ENCODE data around the gene ITIH5.

Gene ITIH5

GRCh38 chr10:7625009-7625408 is 41.8 kb downstream of the ITIH5 start:
- no peak overlapping the region for H3K4me3 ChIP-seq (ENCODE audit: low read length)
- no peak for TF ChIP-seq CTCF (IDR thresholded peaks at IDR 0.05; ENCODE audit: insufficient read depth, low read depth, low read length, missing control alignments)

DNA sequence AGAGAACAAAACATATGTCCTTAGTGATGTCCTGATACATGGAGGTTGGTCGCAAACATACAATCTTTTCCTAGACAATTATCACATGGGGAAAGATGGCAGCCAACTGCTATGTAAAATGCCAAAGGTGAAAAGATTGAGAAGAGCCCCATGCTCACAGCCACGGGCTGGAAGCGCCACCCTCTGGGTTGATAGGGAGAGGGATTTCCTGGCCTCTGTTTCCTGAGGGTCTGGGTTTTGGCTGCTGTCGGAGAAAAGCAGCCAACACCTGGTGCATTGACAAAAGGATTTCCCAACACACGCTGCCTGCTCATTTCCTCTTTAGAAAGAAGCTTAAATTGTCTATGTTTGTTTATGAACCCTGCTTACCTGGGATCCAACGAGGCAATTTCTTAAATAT is 43.8 kb downstream of the ITIH5 start:
- DNase-seq (ENCODE audit: low read depth): no peak
- no peak overlapping the region for H3K4me3 ChIP-seq (ENCODE audit: low read length)
- TF ChIP-seq CTCF (IDR thresholded peaks at IDR 0.05; ENCODE audit: insufficient read depth, low read depth, low read length, missing control alignments): no peak

More at GRCh38 chr10:7625009-7625408, 41.8 kb downstream of the ITIH5 start:
- no peak for DNase-seq (ENCODE audit: low read depth)

- no peak for TF ChIP-seq CTCF (IDR thresholded peaks at IDR 0.05; ENCODE audit: insufficient read depth, low read depth, low read length, missing control alignments)
- DNase-seq (ENCODE audit: low read depth): no peak
- H3K4me3 ChIP-seq (ENCODE audit: low read length): no peak overlapping the region
Measured at GRCh38 chr10:7618461-7618860, 48.3 kb downstream of the ITIH5 start.

- no peak for DNase-seq (ENCODE audit: low read depth)
- H3K4me3 ChIP-seq (ENCODE audit: low read length): no peak overlapping the region
Measured at GRCh38 chr10:7611909-7612308, 54.9 kb downstream of the ITIH5 start.

DNA sequence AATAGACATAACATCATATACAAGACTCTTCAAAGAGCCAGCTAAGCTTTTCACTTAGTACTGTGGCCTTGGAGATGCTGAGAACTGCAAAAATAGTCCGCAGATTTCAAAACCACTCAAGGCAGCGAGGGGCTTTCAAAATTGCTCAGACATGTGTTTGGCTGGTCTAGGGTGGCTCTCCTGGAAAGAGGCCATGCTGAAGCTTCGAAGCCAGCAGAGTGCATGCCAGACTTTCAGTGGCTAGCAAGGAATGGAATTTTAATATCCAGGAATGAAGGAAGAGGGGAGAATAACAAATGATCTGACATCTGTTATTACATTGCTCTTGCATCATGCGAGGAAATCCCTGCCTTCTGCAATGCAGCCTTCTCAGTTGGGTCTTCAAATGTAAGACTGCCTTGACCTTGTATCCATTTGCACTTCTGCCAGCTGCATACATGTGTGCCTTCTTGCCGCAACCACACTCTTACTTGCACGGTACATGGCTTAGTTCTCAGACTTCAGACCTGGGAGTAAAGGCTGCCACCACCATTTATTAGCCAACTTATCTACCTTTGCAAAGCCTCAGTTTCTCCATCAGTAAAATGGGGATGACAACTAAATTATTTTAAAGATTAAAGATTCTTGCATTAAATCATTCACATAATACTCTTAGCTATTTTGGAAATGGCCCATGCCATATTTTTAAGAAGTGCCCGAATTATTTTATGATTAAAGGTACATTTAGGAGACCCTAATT is 55.9 kb downstream of the ITIH5 start:
- no peak overlapping the region for H3K4me3 ChIP-seq (ENCODE audit: low read length)
- TF ChIP-seq CTCF (IDR thresholded peaks at IDR 0.05; ENCODE audit: insufficient read depth, low read depth, low read length, missing control alignments): no peak
- no peak for DNase-seq (ENCODE audit: low read depth)

More at GRCh38 chr10:7611909-7612308, 54.9 kb downstream of the ITIH5 start:
- TF ChIP-seq CTCF (IDR thresholded peaks at IDR 0.05; ENCODE audit: insufficient read depth, low read depth, low read length, missing control alignments): no peak

GRCh38 chr10:7610026-7610425 is 56.7 kb downstream of the ITIH5 start:
- no peak for DNase-seq (ENCODE audit: low read depth)
- no peak overlapping the region for H3K4me3 ChIP-seq (ENCODE audit: low read length)
- TF ChIP-seq CTCF (IDR thresholded peaks at IDR 0.05; ENCODE audit: insufficient read depth, low read depth, low read length, missing control alignments): no peak

- TF ChIP-seq CTCF (IDR thresholded peaks at IDR 0.05; ENCODE audit: insufficient read depth, low read depth, low read length, missing control alignments): no peak
- no peak overlapping the region for H3K4me3 ChIP-seq (ENCODE audit: low read length)
- no peak for DNase-seq (ENCODE audit: low read depth)
Measured at GRCh38 chr10:7609556-7609955, 57.2 kb downstream of the ITIH5 start.

All from epithelial cell of esophagus (primary cell).